GM23338 (cell line): ENCODE data around the gene PKNOX2. TPM values are rescaled to one million over a fixed set of nuclear protein-coding genes. Genes with fewer than 3 reads are reported as not detected.

Experiments used
- ATAC-seq: fragments of 200-7000 bp; cut with Tn5 transposase; 3 replicates; pipeline ENCODE4 v1.9.1; 2020
- DNase-seq: peaks from one replicate; pipeline ENCODE4 v3.0.0-alpha.2; 2015; ENCODE audit warnings: low spot score
- H2AFZ ChIP-seq: fragments of 200-600 bp; sonication (generic); 2 replicates; pipeline ENCODE4 v1.8.0; 2016; ENCODE audit warnings: antibody characterized with exemption, mild to moderate bottlenecking, moderate library complexity
- H3F3A ChIP-seq: fragments of 200-600 bp; sonication (generic); replicated peaks from 2 replicates; pipeline ENCODE4 v1.8.0; 2017; ENCODE audit warnings: antibody characterized with exemption, mixed run types, low read depth
- H3K27ac ChIP-seq: fragments of 200-600 bp; sonication (generic); 2 replicates; pipeline ENCODE4 v1.6.1; 2016; ENCODE audit warnings: low read depth
- H3K27me3 ChIP-seq: fragments of 200-600 bp; sonication (generic); 2 replicates; pipeline ENCODE4 v1.8.0; 2016; ENCODE audit warnings: mild to moderate bottlenecking, mixed run types, moderate library complexity; ENCODE audit not compliant: insufficient read depth
- H3K36me3 ChIP-seq: fragments of 200-600 bp; sonication (generic); 2 replicates; pipeline ENCODE4 v1.8.0; 2016; ENCODE audit warnings: mild to moderate bottlenecking; ENCODE audit not compliant: insufficient read depth
- H3K4me1 ChIP-seq: fragments of 200-600 bp; sonication (generic); 2 replicates; pipeline ENCODE4 v1.8.0; 2016; ENCODE audit warnings: mild to moderate bottlenecking, moderate library complexity; ENCODE audit not compliant: insufficient read depth
- H3K4me2 ChIP-seq: fragments of 200-600 bp; sonication (generic); 2 replicates; pipeline ENCODE4 v1.7.1; 2017; ENCODE audit warnings: mixed run types
- H3K4me3 ChIP-seq: fragments of 200-600 bp; sonication (generic); 2 replicates; pipeline ENCODE4 v1.6.1; 2016; ENCODE audit warnings: mixed run types
- H3K79me2 ChIP-seq: fragments of 200-600 bp; sonication (generic); replicated peaks from 2 replicates; pipeline ENCODE4 v1.8.0; 2017; ENCODE audit warnings: mild to moderate bottlenecking; ENCODE audit not compliant: insufficient read depth
- H3K9me2 ChIP-seq: fragments of 200-600 bp; sonication (generic); 2 replicates; pipeline ENCODE4 v1.8.0; 2017; ENCODE audit not compliant: insufficient read depth
- H4K20me1 ChIP-seq: fragments of 200-600 bp; sonication (generic); replicated peaks from 2 replicates; pipeline ENCODE4 v1.8.0; 2017; ENCODE audit warnings: mild to moderate bottlenecking; ENCODE audit not compliant: insufficient read depth
- H3K27ac Mint-ChIP-seq: 2 replicates; pipeline ENCODE4 v1.8.0; 2020; ENCODE audit warnings: inconsistent platforms, mild to moderate bottlenecking, moderate library complexity, mixed read lengths
- H3K27me3 Mint-ChIP-seq: 3 replicates; pipeline ENCODE4 v1.8.0; 2022; ENCODE audit warnings: low read depth, mild to moderate bottlenecking, moderate library complexity, mixed read lengths, inconsistent platforms; ENCODE audit not compliant: insufficient read depth, poor library complexity
- H3K36me3 Mint-ChIP-seq: 3 replicates; pipeline ENCODE4 v1.8.0; 2021; ENCODE audit warnings: low read depth, mild to moderate bottlenecking, inconsistent platforms, moderate library complexity, mixed read lengths
- H3K4me1 Mint-ChIP-seq: 3 replicates; pipeline ENCODE4 v1.8.0; 2020; ENCODE audit warnings: mild to moderate bottlenecking, inconsistent platforms, mixed read lengths
- H3K4me3 Mint-ChIP-seq: 3 replicates; pipeline ENCODE4 v1.8.0; 2021; ENCODE audit warnings: moderate library complexity, mild to moderate bottlenecking, inconsistent platforms, mixed read lengths
- H3K9me3 Mint-ChIP-seq: 3 replicates; pipeline ENCODE4 v1.8.0; 2020; ENCODE audit warnings: moderate library complexity, mild to moderate bottlenecking, inconsistent platforms, mixed read lengths
- EZH2phosphoT487 ChIP-seq: fragments of 200-600 bp; sonication (generic); IDR thresholded peaks from one replicate; pipeline ENCODE4 v1.8.1; 2018; ENCODE audit warnings: antibody characterized with exemption; ENCODE audit not compliant: unreplicated experiment
- JUNB ChIP-seq: IDR thresholded peaks from one replicate; pipeline ENCODE4 v1.6.1; 2016; ENCODE audit warnings: antibody characterized with exemption; ENCODE audit not compliant: unreplicated experiment
- NANOG ChIP-seq: IDR thresholded peaks from 2 replicates; pipeline ENCODE4 v1.6.1; 2016; ENCODE audit warnings: antibody characterized with exemption, borderline replicate concordance
- POLR2AphosphoS5 ChIP-seq: IDR thresholded peaks from 2 replicates; pipeline ENCODE4 v1.6.1; 2016; ENCODE audit warnings: antibody characterized with exemption, low read depth
- STAT1 ChIP-seq: IDR thresholded peaks from one replicate; pipeline ENCODE4 v1.6.1; 2016; ENCODE audit warnings: antibody characterized with exemption; ENCODE audit not compliant: unreplicated experiment
- ZNF331 ChIP-seq: fragments of 250-450 bp; sonication (Bioruptor Pico); IDR thresholded peaks from 2 replicates; pipeline ENCODE4 v1.5.0; 2020; ENCODE audit warnings: low read depth, mild to moderate bottlenecking, moderate library complexity
- polyA plus RNA-seq: library from polyadenylated mRNA; unstranded; fragments of >200 nt; fragmentation: Nextera tagmentation; extraction: Ambion mirVana; gene quantifications from 2 replicates; pipeline ENCODE4 v1.2.1, GENCODE V29; 2016
- total RNA-seq: library from RNA; depleted of rRNA; stranded (reverse); fragments of >200 nt; shearing (Covaris generic); gene quantifications from 2 replicates; pipeline ENCODE4 v1.2.3, GENCODE V29; 2014
- TF ChIP-seq, protein P1 (sequence below): fragments of 250-450 bp; sonication (Bioruptor Pico); IDR thresholded peaks from 2 replicates; pipeline ENCODE4 v1.5.0; 2020; ENCODE audit warnings: mild to moderate bottlenecking, moderate library complexity

Gene PKNOX2
- total and polyA plus RNA-seq, 2 experiments from 2014 or later, result 0.42 to 0.83 TPM

DNA sequence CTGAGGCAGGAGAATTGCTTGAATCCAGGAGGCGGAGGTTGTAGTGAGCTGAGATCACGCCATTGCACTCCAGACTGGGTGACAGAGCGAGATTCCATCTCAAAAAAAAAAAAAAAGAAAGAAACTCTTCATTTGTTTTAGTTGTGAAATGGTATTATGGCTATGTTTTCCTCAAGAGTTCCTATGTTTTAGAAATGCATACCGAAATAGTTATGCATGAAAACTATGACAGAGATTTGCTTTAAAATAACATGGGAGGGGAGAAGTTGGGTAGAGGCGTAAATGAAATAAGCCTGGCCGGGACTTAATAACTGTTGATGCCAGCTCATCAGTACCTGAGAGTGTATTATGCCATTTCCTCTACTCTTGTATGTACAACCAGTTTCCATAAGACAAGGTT lies 283.2 kb downstream of the PKNOX2 start (continued):
- TF ChIP-seq, protein P1, sequence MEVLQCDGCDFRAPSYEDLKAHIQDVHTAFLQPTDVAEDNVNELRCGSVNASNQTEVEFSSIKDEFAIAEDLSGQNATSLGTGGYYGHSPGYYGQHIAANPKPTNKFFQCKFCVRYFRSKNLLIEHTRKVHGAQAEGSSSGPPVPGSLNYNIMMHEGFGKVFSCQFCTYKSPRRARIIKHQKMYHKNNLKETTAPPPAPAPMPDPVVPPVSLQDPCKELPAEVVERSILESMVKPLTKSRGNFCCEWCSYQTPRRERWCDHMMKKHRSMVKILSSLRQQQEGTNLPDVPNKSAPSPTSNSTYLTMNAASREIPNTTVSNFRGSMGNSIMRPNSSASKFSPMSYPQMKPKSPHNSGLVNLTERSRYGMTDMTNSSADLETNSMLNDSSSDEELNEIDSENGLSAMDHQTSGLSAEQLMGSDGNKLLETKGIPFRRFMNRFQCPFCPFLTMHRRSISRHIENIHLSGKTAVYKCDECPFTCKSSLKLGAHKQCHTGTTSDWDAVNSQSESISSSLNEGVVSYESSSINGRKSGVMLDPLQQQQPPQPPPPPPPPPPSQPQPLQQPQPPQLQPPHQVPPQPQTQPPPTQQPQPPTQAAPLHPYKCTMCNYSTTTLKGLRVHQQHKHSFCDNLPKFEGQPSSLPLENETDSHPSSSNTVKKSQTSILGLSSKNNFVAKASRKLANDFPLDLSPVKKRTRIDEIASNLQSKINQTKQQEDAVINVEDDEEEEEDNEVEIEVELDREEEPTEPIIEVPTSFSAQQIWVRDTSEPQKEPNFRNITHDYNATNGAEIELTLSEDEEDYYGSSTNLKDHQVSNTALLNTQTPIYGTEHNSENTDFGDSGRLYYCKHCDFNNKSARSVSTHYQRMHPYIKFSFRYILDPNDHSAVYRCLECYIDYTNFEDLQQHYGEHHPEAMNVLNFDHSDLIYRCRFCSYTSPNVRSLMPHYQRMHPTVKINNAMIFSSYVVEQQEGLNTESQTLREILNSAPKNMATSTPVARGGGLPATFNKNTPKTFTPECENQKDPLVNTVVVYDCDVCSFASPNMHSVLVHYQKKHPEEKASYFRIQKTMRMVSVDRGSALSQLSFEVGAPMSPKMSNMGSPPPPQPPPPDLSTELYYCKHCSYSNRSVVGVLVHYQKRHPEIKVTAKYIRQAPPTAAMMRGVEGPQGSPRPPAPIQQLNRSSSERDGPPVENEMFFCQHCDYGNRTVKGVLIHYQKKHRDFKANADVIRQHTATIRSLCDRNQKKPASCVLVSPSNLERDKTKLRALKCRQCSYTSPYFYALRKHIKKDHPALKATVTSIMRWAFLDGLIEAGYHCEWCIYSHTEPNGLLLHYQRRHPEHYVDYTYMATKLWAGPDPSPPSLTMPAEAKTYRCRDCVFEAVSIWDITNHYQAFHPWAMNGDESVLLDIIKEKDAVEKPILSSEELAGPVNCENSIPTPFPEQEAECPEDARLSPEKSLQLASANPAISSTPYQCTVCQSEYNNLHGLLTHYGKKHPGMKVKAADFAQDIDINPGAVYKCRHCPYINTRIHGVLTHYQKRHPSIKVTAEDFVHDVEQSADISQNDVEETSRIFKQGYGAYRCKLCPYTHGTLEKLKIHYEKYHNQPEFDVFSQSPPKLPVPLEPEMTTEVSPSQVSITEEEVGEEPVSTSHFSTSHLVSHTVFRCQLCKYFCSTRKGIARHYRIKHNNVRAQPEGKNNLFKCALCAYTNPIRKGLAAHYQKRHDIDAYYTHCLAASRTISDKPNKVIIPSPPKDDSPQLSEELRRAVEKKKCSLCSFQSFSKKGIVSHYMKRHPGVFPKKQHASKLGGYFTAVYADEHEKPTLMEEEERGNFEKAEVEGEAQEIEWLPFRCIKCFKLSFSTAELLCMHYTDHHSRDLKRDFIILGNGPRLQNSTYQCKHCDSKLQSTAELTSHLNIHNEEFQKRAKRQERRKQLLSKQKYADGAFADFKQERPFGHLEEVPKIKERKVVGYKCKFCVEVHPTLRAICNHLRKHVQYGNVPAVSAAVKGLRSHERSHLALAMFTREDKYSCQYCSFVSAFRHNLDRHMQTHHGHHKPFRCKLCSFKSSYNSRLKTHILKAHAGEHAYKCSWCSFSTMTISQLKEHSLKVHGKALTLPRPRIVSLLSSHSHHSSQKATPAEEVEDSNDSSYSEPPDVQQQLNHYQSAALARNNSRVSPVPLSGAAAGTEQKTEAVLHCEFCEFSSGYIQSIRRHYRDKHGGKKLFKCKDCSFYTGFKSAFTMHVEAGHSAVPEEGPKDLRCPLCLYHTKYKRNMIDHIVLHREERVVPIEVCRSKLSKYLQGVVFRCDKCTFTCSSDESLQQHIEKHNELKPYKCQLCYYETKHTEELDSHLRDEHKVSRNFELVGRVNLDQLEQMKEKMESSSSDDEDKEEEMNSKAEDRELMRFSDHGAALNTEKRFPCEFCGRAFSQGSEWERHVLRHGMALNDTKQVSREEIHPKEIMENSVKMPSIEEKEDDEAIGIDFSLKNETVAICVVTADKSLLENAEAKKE (CRISPR knock-in tag), result no peak

DNA sequence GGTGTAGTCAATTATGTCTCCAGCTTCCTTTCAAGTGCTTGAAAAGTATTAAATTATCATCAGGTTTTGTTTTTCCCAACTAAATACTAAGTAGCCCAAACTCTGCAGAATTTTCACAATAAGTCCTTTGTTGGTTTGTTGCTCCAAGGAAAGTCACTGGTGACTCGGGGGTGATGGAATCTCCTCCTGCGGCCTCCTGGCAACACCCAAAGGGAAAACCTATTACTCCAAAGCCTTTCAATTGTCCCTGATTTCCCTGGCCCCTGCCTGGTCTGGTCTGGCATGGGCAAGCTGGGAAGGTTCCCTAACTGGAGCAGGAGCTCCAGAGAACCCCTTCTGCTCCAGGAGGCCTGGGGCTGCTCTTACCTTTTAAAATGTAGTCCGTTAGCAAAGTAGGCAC lies 283.6 kb downstream of the PKNOX2 start:
- no peaks in the 10 kb centered on the region for H3K27me3 ChIP-seq
- peaks cover 11% of the 10 kb centered on the region for H3K27me3 Mint-ChIP-seq
- TF ChIP-seq EZH2phosphoT487 (no peak), STAT1 (no peak), POLR2AphosphoS5 (no peak), JUNB (no peak), NANOG (no peak), ZNF331 (CRISPR knock-in tag) (no peak)
- TF ChIP-seq, protein P1 (CRISPR knock-in tag), result no peak

More for the DNA sequence above, 283.6 kb downstream of the PKNOX2 start:
- DNase-seq (no peak), ATAC-seq (no peak)
- H3K4me3 Mint-ChIP-seq, result no peak overlapping the region
- H3K4me1 Mint-ChIP-seq, result peaks cover 42% of the 10 kb centered on the region
- no peaks in the 10 kb centered on the region for H3K79me2 ChIP-seq
- peaks cover 18% of the 10 kb centered on the region for H3F3A ChIP-seq
- no peak overlapping the region for H3K4me2 ChIP-seq
- no peaks in the 10 kb centered on the region for H3K9me3 Mint-ChIP-seq
- no peak overlapping the region for H2AFZ ChIP-seq
- no peaks in the 10 kb centered on the region for H4K20me1 ChIP-seq
- no peaks in the 10 kb centered on the region for H3K9me2 ChIP-seq
- no peaks in the 10 kb centered on the region; the same call in 2 of the 3 replicates for H3K36me3 Mint-ChIP-seq
- no peak overlapping the region for H3K4me3 ChIP-seq
- H3K36me3 ChIP-seq, result no peaks in the 10 kb centered on the region
- peaks cover 32% of the 10 kb centered on the region for H3K4me1 ChIP-seq
- H3K27ac Mint-ChIP-seq, result no peak overlapping the region
- no peak overlapping the region for H3K27ac ChIP-seq
